Nephron progenitor cell (in vitro differentiated cells): ENCODE results near the gene EXOC3.
"Not testable (repeated sequence)": the region's sequence is repeated elsewhere in the genome, so short reads cannot be mapped to it uniquely, and the experiment has no call there.

Source experiments
- DNase-seq: peaks from one replicate; pipeline ENCODE4 v3.0.0; 2021
- H3K27ac Mint-ChIP-seq: 2 replicates; pipeline ENCODE4 v1.8.0; 2021; ENCODE audit warnings: mild to moderate bottlenecking, moderate library complexity, mixed read lengths
- H3K27me3 Mint-ChIP-seq: 2 replicates; pipeline ENCODE4 v1.8.0; 2021; ENCODE audit warnings: mild to moderate bottlenecking, low read depth, mixed read lengths; ENCODE audit not compliant: poor library complexity
- H3K36me3 Mint-ChIP-seq: 2 replicates; pipeline ENCODE4 v1.8.0; 2021; ENCODE audit warnings: low read depth, mixed read lengths
- H3K4me1 Mint-ChIP-seq: 2 replicates; pipeline ENCODE4 v1.8.0; 2021; ENCODE audit warnings: mixed read lengths
- H3K4me3 Mint-ChIP-seq: 2 replicates; pipeline ENCODE4 v1.8.0; 2021; ENCODE audit warnings: mild to moderate bottlenecking, moderate library complexity, mixed read lengths
- H3K9me3 Mint-ChIP-seq: 2 replicates; pipeline ENCODE4 v1.8.0; 2021; ENCODE audit warnings: mild to moderate bottlenecking, moderate library complexity, mixed read lengths
- TF ChIP-seq, protein P1 (sequence below): fragments of 200-600 bp; sonication (generic); IDR thresholded peaks from 2 replicates; pipeline ENCODE4 v1.5.0; 2021; ENCODE audit warnings: antibody characterized with exemption

The EXOC3 gene

DNA sequence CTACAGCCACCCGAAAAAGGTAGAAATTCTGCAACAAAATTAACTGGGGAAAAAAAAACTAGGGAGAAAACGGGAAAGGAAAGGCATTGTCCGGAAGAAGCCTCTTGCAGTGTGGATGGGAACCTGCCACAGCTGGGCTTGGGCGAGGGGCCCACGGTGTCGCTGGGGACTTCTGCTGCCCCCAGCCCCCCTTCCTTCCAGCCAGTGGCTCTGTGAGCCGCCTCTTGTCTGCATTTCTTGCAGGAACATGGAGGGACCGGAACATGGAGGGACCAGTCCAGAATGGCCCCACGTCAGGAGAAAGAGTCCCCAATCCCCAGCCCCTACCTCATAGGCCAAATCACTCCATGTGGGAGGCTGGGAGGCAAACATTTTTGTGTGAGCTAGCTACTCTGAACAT lies 36.9 kb upstream of the EXOC3 start:
- DNase-seq: no peak
- no peak overlapping the region for H3K27ac Mint-ChIP-seq
- peaks cover 5% of the 10 kb centered on the region for H3K36me3 Mint-ChIP-seq
- TF ChIP-seq, protein P1, sequence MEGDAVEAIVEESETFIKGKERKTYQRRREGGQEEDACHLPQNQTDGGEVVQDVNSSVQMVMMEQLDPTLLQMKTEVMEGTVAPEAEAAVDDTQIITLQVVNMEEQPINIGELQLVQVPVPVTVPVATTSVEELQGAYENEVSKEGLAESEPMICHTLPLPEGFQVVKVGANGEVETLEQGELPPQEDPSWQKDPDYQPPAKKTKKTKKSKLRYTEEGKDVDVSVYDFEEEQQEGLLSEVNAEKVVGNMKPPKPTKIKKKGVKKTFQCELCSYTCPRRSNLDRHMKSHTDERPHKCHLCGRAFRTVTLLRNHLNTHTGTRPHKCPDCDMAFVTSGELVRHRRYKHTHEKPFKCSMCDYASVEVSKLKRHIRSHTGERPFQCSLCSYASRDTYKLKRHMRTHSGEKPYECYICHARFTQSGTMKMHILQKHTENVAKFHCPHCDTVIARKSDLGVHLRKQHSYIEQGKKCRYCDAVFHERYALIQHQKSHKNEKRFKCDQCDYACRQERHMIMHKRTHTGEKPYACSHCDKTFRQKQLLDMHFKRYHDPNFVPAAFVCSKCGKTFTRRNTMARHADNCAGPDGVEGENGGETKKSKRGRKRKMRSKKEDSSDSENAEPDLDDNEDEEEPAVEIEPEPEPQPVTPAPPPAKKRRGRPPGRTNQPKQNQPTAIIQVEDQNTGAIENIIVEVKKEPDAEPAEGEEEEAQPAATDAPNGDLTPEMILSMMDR: no peak
- peaks cover 8% of the 10 kb centered on the region for H3K9me3 Mint-ChIP-seq
- H3K4me3 Mint-ChIP-seq: peak overlapping the region; percentile 21
- peaks cover 23% of the 10 kb centered on the region for H3K4me1 Mint-ChIP-seq
- peaks cover 60% of the 10 kb centered on the region for H3K27me3 Mint-ChIP-seq

DNA sequence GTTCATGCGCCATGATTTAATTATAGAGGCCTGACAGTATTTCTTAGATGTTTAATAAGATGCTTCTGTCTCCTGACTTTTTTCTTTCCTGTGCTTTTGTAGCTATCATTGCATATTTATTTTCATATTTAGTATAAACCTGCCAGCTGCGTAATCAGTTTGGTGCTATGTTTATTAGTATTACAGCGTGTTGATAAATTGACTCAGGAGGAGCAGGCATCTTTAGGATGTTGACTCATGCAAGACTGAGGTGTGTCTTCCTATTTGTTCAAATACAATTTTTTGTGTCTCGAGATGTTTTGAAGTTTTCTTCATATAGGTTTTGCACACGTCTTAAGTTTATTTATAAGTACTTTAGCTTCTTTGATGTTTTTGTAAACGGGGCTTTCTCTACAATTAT lies 35.9 kb upstream of the EXOC3 start:
- Mint-ChIP-seq H3K4me1 (peaks cover 26% of the 10 kb centered on the region), H3K27me3 (peaks cover 50% of the 10 kb centered on the region), H3K27ac (no peak overlapping the region), H3K9me3 (peaks cover 5% of the 10 kb centered on the region), H3K4me3 (no peak overlapping the region), H3K36me3 (peaks cover under 1% of the 10 kb centered on the region)
- TF ChIP-seq, protein P1: no peak
- DNase-seq: no peak

DNA sequence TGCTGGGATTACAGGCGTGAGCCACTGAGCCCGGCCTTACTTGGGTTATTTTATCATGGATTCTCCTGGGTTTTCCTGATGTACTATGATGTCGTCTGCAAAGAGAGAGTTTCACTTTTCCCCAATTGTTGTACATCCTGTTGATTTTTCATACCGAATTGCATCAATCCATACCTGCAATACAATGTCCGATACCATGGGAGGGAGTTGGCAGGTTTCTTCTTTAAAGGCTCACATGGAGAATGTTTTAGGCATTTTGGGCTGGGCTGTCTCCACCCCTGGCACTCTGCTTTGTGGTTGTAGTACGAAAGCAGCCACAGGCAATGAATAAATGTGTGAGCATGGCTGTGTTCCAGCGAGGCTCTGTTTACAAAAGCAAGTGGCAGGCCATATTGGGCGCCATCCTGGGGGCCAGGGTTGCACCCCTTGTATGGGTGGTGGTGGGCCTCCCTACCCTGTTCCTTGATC lies 35.1 kb upstream of the EXOC3 start:
- peaks cover 4% of the 10 kb centered on the region for H3K9me3 Mint-ChIP-seq
- no peak for DNase-seq
- no peak overlapping the region for H3K4me3 Mint-ChIP-seq
- no peaks in the 10 kb centered on the region for H3K36me3 Mint-ChIP-seq
- TF ChIP-seq, protein P1: no peak
- H3K4me1 Mint-ChIP-seq: peaks cover 31% of the 10 kb centered on the region
- H3K27ac Mint-ChIP-seq: no peak overlapping the region
- peaks cover 50% of the 10 kb centered on the region for H3K27me3 Mint-ChIP-seq

DNA sequence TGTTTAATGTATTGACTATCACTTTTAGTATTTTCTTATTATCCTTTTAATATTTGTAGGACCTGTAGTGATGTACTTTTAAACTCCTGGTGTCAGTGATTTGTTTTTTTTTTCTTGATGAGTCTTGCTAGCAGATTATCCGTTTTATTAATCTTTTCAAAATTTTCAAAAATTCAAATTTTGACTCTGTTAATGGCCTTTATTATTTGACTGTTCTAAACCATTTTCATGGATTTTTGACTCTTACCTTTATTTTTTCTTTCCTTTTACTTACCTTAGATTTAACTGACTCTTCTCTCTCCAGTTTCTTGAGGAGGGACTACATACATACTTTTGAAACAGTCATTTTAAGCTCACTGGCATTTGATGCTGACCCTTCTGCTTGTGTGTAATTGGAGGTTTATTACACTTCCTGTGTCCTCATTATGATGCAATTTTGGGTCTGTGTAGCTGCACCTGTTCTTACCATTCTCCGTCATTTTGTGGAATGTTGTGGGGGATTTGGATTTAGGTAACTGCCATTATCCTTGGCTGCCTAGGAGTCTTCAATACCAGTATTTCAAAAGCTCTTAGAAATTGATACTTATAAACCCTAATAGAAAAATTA lies 32.0 kb upstream of the EXOC3 start:
- Mint-ChIP-seq H3K9me3 (peaks cover 4% of the 10 kb centered on the region), H3K4me3 (no peak overlapping the region), H3K36me3 (no peaks in the 10 kb centered on the region), H3K4me1 (peaks cover 38% of the 10 kb centered on the region), H3K27me3 (peaks cover 27% of the 10 kb centered on the region), H3K27ac (no peak overlapping the region)
- DNase-seq: no peak
- TF ChIP-seq, protein P1: no peak

DNA sequence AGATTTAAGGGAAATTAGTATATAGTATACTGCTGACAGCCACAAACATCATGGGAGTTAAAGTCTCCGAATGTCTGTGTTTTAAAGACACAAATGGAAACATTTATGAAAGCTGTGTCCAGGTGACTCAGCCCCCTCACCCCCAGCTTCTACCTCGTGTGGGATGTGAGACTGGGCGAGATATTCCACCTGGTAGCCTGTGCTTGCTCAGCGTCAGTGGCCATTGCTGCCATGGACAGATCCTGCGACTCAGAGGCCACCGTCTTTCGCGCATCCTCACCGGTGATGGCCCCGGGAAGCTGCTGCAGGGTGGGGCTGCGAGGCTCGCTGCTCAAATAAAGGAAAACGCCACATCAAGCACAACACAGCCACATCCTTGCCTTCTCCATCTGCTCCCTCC lies 31.2 kb upstream of the EXOC3 start:
- Mint-ChIP-seq H3K27ac (no peak overlapping the region), H3K9me3 (peaks cover 4% of the 10 kb centered on the region), H3K4me1 (peaks cover 35% of the 10 kb centered on the region), H3K36me3 (no peaks in the 10 kb centered on the region), H3K27me3 (peaks cover 24% of the 10 kb centered on the region), H3K4me3 (no peak overlapping the region)
- TF ChIP-seq, protein P1: no peak
- no peak for DNase-seq

DNA sequence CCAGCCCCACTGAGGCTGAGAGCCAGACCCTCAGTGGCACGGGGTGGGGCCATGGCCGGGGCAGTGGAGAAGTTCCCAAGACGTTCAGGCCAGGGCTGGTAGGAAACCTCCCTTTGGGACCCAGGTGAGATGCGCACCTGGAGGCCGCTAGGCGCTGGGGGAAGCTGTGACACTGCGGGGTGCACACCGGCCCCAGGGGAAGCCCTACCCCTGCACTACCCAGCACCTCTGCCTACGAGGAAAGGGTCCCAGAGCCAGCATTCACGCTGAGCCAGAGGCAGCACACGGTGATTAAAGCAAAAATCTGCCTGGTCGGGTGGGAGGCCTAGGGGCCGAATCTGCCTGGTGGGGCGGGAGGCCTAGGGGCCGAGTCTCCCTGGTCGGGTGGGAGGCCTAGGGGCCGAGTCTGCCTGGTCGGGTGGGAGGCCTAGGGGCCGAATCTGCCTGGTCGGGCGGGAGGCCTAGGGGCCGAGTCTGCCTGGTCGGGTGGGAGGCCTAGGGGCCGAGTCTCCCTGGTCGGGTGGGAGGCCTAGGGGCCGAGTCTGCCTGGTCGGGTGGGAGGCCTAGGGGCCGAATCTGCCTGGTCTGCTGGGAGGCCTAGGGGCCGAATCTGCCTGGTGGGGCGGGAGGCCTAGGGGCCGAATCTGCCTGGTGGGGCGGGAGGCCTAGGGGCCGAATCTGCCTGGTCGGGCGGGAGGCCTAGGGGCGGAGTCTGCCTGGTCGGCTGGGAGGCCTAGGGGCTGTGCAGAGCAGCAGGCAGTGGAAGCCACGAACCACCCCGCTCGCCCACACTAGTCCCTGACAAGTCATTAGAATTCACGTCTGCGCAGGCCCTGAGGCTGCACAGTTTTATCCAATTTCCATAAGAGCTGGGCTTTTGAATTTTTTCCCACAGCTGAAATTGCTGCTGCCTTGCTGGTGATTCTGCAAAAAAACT lies 27.7 kb upstream of the EXOC3 start:
- peak overlapping the region; percentile 72 for H3K27ac Mint-ChIP-seq
- peaks cover 51% of the 10 kb centered on the region for H3K4me1 Mint-ChIP-seq
- peak; percentile 81 for DNase-seq

More for the DNA sequence above, 27.7 kb upstream of the EXOC3 start:
- H3K27me3 Mint-ChIP-seq, H3K9me3 Mint-ChIP-seq, H3K4me3 Mint-ChIP-seq, H3K36me3 Mint-ChIP-seq: not testable (repeated sequence)
